SK-N-SH treated with all-trans-retinoic acid at 6 μM for 48 hours (cell line): ENCODE results near the gene SLC7A8.

Experiments used
- PATZ1 ChIP-seq: fragments of 250-450 bp; sonication (Bioruptor Pico); IDR thresholded peaks from 2 replicates; pipeline ENCODE4 v1.8.0; 2020; ENCODE audit warnings: mild to moderate bottlenecking, moderate library complexity, borderline replicate concordance
- TSHZ2 ChIP-seq: fragments of 250-450 bp; sonication (Bioruptor Pico); IDR thresholded peaks from 2 replicates; pipeline ENCODE4 v1.5.0; 2020; ENCODE audit warnings: mild to moderate bottlenecking, moderate library complexity
- ZNF8 ChIP-seq: fragments of 450-650 bp; formaldehyde crosslinking; IDR thresholded peaks from 2 replicates; pipeline ENCODE4 v1.5.0; 2020; ENCODE audit warnings: mild to moderate bottlenecking, moderate library complexity

- TF ChIP-seq ZNF8 (CRISPR knock-in tag) (no peak), TSHZ2 (CRISPR knock-in tag) (no peak), PATZ1 (CRISPR knock-in tag) (no peak)
These were observed 43.1 kb downstream of the SLC7A8 start for GRCh38 chr14:23140371-23140770.
